Natural killer cell treated with Interleukin-12 subunit alpha and Interleukin-12 subunit beta and Interleukin-15 and Interleukin-18, amount 100 ng/mL, for 72 hours (primary cell): ENCODE data around the gene NELFB. TPM values are rescaled to one million over a fixed set of nuclear protein-coding genes. Genes with fewer than 3 reads are reported as not detected.
"Not testable (repeated sequence)": the region's sequence is repeated elsewhere in the genome, so short reads cannot be mapped to it uniquely, and the experiment has no call there.

Source experiments
- ATAC-seq, 2 donors: fragments of 150-1000 bp; cut with Tn5 transposase in 1 of 2; sonication (Bioruptor Pico), chemical (Tn5 transposase) in 1 of 2; 2 replicates each; pipeline ENCODE4 v1.10.0; 2021
- DNase-seq: peaks from one replicate; pipeline ENCODE4 v3.0.0; 2022; ENCODE audit warnings: low spot score
- H3K27ac Mint-ChIP-seq, 2 donors: 1 replicate in 1 of 2; 2 replicates in 1 of 2; pipeline ENCODE4 v1.8.0; 2022; ENCODE audit warnings: mixed read lengths in 2 of 2, mild to moderate bottlenecking in 1 of 2, moderate library complexity in 1 of 2
- H3K27me3 Mint-ChIP-seq, 2 donors: 1 replicate in 1 of 2; 2 replicates in 1 of 2; pipeline ENCODE4 v1.8.0; 2022; ENCODE audit warnings: mixed read lengths in 2 of 2
- H3K36me3 Mint-ChIP-seq: one replicate; pipeline ENCODE4 v1.8.0; 2022; ENCODE audit warnings: mixed read lengths
- H3K4me1 Mint-ChIP-seq, 2 donors: 1 replicate in 1 of 2; 2 replicates in 1 of 2; pipeline ENCODE4 v1.8.0; 2022; ENCODE audit warnings: low read depth in 2 of 2, mixed read lengths in 2 of 2, mild to moderate bottlenecking in 1 of 2
- H3K4me3 Mint-ChIP-seq: one replicate; pipeline ENCODE4 v1.8.0; 2022; ENCODE audit warnings: mixed read lengths
- H3K9me3 Mint-ChIP-seq: 2 replicates; pipeline ENCODE4 v1.8.0; 2022; ENCODE audit warnings: mixed read lengths
- total RNA-seq, 2 donors: library from RNA; stranded (reverse); gene quantifications; one replicate each; pipeline ENCODE4 v1.2.3, GENCODE V29; 2022

Gene NELFB
- total RNA-seq, 2 donors from 2014 or later: 58.8 to 90.3 TPM

- peak in 1 of 2 donors; percentile 51 for ATAC-seq
- Mint-ChIP-seq H3K4me1 (peaks cover 5 to 10% of the 10 kb centered on the region in 2 donors), H3K27me3 (no peaks in the 10 kb centered on the region), H3K9me3 (no peaks in the 10 kb centered on the region), H3K27ac (no peak overlapping the region), H3K36me3 (no peaks in the 10 kb centered on the region), H3K4me3 (peak overlapping the region; percentile 83)
- DNase-seq: no peak
Measured at GRCh38 chr9:137255448-137256114, 454 bp downstream of the NELFB start.

DNA sequence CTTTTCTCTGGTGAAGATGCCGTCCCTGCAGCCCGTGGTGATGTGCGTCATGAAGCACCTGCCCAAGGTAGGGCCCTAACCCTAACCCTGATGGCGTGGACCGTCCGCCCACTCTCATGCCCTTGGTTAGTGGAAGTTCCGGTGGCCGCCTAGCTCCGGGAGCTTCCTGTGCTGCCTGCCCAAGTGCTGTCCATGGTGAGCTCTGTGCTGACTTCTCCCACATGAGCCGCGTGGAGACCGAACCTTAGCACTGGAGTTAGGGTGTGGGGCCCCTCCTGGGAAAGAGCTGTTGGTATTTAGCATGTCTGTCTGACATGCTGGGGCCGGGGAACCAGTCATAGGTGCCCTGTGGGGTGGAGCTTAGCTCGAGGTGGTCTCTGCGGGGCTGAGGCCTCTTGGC is 1.2 kb downstream of the NELFB start:
- ATAC-seq (no peak), DNase-seq (no peak)
- H3K27ac Mint-ChIP-seq: no peak overlapping the region
- H3K27me3 Mint-ChIP-seq: no peaks in the 10 kb centered on the region
- no peaks in the 10 kb centered on the region for H3K9me3 Mint-ChIP-seq
- no peaks in the 10 kb centered on the region for H3K36me3 Mint-ChIP-seq
- peaks cover 5 to 10% of the 10 kb centered on the region in 2 donors for H3K4me1 Mint-ChIP-seq
- H3K4me3 Mint-ChIP-seq: peak overlapping the region; percentile 83

GRCh38 chr9:137256856-137257255 is 1.7 kb downstream of the NELFB start:
- peak overlapping the region; percentile 15 for H3K4me3 Mint-ChIP-seq
- no peaks in the 10 kb centered on the region for H3K27me3 Mint-ChIP-seq
- H3K4me1 Mint-ChIP-seq: peaks cover 5 to 13% of the 10 kb centered on the region in 2 donors
- H3K36me3 Mint-ChIP-seq: peaks cover 5% of the 10 kb centered on the region
- H3K9me3 Mint-ChIP-seq: no peaks in the 10 kb centered on the region
- DNase-seq (no peak), ATAC-seq (no peak)
- H3K27ac Mint-ChIP-seq: no peak overlapping the region

GRCh38 chr9:137262173-137262908 is 7.2 kb downstream of the NELFB start:
- not testable (repeated sequence) for H3K27me3 Mint-ChIP-seq, H3K4me3 Mint-ChIP-seq, H3K36me3 Mint-ChIP-seq, H3K27ac Mint-ChIP-seq, DNase-seq, H3K4me1 Mint-ChIP-seq, H3K9me3 Mint-ChIP-seq, ATAC-seq

DNA sequence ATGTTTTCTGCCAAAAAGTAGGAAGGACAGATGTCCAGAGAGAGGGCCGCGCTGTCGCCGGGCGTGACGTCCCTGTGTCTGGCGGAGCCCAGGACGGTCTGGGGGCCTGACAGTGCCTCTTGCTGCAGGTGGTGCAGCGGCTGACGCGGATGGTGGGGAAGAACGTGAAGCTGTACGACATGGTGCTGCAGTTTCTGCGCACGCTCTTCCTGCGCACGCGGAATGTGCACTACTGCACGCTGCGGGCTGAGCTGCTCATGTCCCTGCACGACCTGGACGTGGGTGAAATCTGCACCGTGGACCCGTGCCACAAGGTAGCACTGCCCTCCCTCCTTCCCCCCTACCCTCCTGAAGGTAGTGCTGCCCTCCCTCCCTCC is 7.8 kb downstream of the NELFB start:
- DNase-seq (no peak), ATAC-seq (no peak)
- no peaks in the 10 kb centered on the region for H3K9me3 Mint-ChIP-seq
- H3K4me1 Mint-ChIP-seq: peaks cover 0 to 3% of the 10 kb centered on the region in 2 donors
- H3K4me3 Mint-ChIP-seq: no peak overlapping the region
- H3K27me3 Mint-ChIP-seq: no peaks in the 10 kb centered on the region
- H3K36me3 Mint-ChIP-seq: peaks cover 5% of the 10 kb centered on the region
- H3K27ac Mint-ChIP-seq: no peak overlapping the region

GRCh38 chr9:137263506-137263905 is 8.4 kb downstream of the NELFB start:
- Mint-ChIP-seq H3K4me3 (no peak overlapping the region), H3K36me3 (peaks cover 8% of the 10 kb centered on the region), H3K27ac (no peak overlapping the region), H3K9me3 (no peaks in the 10 kb centered on the region), H3K4me1 (peaks cover 3 to 4% of the 10 kb centered on the region in 2 donors), H3K27me3 (no peaks in the 10 kb centered on the region)
- no peak for ATAC-seq
- no peak for DNase-seq

- Mint-ChIP-seq H3K4me1 (peaks cover 7% of the 10 kb centered on the region in 2 donors), H3K9me3 (no peaks in the 10 kb centered on the region), H3K36me3 (peaks cover 12% of the 10 kb centered on the region), H3K27ac (no peak overlapping the region), H3K4me3 (no peak overlapping the region), H3K27me3 (no peaks in the 10 kb centered on the region)
- DNase-seq (no peak), ATAC-seq (no peak)
Measured at GRCh38 chr9:137264067-137264466, 8.9 kb downstream of the NELFB start.

- DNase-seq: no peak
- ATAC-seq: no peak
- H3K4me1 Mint-ChIP-seq: peaks cover 7 to 10% of the 10 kb centered on the region in 2 donors
- no peaks in the 10 kb centered on the region for H3K9me3 Mint-ChIP-seq
- no peaks in the 10 kb centered on the region for H3K27me3 Mint-ChIP-seq
- H3K27ac Mint-ChIP-seq: no peak overlapping the region
- no peak overlapping the region for H3K4me3 Mint-ChIP-seq
- peaks cover 12% of the 10 kb centered on the region for H3K36me3 Mint-ChIP-seq
Measured at GRCh38 chr9:137265496-137266161, 10.5 kb downstream of the NELFB start.

DNA sequence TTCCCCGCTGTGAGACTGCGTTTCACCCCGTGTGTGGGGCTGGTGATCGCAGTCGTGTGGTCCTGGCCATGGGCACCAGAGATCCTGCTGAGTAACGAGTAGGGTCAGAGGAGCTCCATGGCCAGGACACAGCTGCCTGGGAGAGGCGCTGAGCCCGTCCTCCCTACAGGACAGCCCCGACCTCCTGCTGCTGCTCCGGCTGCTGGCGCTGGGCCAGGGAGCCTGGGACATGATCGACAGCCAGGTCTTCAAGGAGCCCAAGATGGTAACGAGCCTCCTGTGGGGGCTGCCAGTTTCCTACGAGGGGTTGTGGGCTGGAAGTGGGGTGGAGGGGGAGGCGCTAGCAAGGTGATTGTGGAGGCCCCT is 11.0 kb downstream of the NELFB start:
- H3K4me1 Mint-ChIP-seq: peaks cover 7 to 10% of the 10 kb centered on the region in 2 donors
- ATAC-seq (peak in 1 of 2 donors; percentile 18), DNase-seq (no peak)
- H3K27ac Mint-ChIP-seq: no peak overlapping the region
- no peak overlapping the region for H3K4me3 Mint-ChIP-seq
- H3K9me3 Mint-ChIP-seq: no peaks in the 10 kb centered on the region
- H3K27me3 Mint-ChIP-seq: no peaks in the 10 kb centered on the region
- H3K36me3 Mint-ChIP-seq: peaks cover 12% of the 10 kb centered on the region

- peaks cover 9 to 11% of the 10 kb centered on the region in 2 donors for H3K4me1 Mint-ChIP-seq
- ATAC-seq (no peak), DNase-seq (no peak)
- H3K27ac Mint-ChIP-seq: no peak overlapping the region
- H3K9me3 Mint-ChIP-seq: no peaks in the 10 kb centered on the region
- H3K4me3 Mint-ChIP-seq: no peak overlapping the region
- H3K27me3 Mint-ChIP-seq: no peaks in the 10 kb centered on the region
- H3K36me3 Mint-ChIP-seq: peaks cover 8% of the 10 kb centered on the region
Measured at GRCh38 chr9:137266585-137267453, 11.7 kb downstream of the NELFB start.

DNA sequence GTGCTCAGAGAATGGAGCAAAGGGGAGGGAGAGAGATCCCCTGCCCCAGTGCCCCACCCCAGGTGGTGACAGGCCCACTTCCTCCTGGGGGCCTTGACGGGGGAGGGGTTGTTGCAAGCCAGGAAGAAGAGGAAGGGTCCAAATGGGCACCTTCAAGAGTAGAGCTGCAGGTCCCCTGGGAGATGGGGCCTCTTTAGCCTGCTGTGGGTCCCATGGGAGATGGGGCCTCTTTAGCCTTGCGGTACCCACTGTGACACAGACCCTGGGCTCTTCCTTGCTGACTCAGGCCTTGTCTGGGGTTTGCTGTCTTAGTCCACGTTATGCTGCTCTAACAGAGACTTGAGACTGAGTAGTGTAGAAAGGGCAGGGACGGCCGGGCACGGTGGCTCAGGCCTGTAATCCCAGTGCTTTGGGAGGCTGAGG is 12.8 kb downstream of the NELFB start:
- no peak overlapping the region for H3K4me3 Mint-ChIP-seq
- H3K36me3 Mint-ChIP-seq: peaks cover 7% of the 10 kb centered on the region
- H3K4me1 Mint-ChIP-seq: peaks cover 9 to 11% of the 10 kb centered on the region in 2 donors
- H3K27me3 Mint-ChIP-seq: no peaks in the 10 kb centered on the region
- H3K27ac Mint-ChIP-seq: no peak overlapping the region
- H3K9me3 Mint-ChIP-seq: no peaks in the 10 kb centered on the region
- ATAC-seq (no peak), DNase-seq (no peak)

DNA sequence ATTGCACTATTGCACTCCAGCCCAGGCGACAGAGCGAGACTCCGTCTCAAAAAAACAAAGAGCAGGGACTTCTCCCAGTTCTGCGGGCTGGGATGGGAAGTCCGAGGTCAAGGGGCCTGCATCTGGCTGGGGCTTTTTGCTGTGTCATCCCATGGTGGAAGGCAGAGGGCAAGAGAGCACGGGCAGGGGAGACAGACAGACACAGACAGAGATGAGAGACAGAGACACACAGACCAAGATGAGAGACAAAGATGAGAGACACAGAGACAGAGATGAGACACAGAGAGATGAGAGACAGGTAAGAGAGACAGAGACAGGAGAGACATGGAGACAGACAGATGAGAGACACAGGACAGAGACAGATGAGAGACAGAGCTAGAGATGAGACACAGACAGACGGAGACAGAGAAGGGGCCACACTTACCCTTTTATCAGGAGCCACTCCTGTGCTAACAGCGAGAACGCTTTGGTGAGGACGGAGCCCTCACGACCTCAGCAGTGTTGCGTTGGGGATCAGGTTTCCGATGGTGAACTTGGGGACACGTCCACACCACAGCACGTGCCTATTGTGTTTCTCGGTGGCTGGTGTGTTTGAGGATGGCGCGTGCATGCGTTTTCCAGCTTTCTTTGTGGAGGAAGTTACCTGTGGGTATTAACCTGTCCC is 13.5 kb downstream of the NELFB start:
- Mint-ChIP-seq H3K4me1 (peaks cover 9 to 11% of the 10 kb centered on the region in 2 donors), H3K27ac (peak overlapping the region in 1 of 2 donors; percentile 4), H3K36me3 (peaks cover 7% of the 10 kb centered on the region), H3K27me3 (no peaks in the 10 kb centered on the region), H3K9me3 (no peaks in the 10 kb centered on the region), H3K4me3 (no peak overlapping the region)
- DNase-seq: no peak
- ATAC-seq: no peak

GRCh38 chr9:137269231-137269772 is 14.2 kb downstream of the NELFB start:
- H3K36me3 Mint-ChIP-seq: peaks cover 7% of the 10 kb centered on the region
- peaks cover 9 to 11% of the 10 kb centered on the region in 2 donors for H3K4me1 Mint-ChIP-seq
- H3K9me3 Mint-ChIP-seq: no peaks in the 10 kb centered on the region
- H3K27me3 Mint-ChIP-seq: no peaks in the 10 kb centered on the region
- no peak overlapping the region for H3K27ac Mint-ChIP-seq
- H3K4me3 Mint-ChIP-seq: no peak overlapping the region
- DNase-seq (no peak), ATAC-seq (no peak)
